HG03103 (cell line): ENCODE data around the gene PPARA.

Experiments used
- ATAC-seq: cut with Tn5 transposase; IDR thresholded peaks from one replicate; pipeline ENCODE4 v1.9.1; 2021; ENCODE audit warnings: low read depth; ENCODE audit not compliant: unreplicated experiment

The PPARA gene

GRCh38 chr22:46150034-46150654 lies at the start of gene PPARA:
TSS of gene PPARA (plus strand) at chr22:46150526. CDS start at chr22:46198384, 47,858 bp downstream.
- ATAC-seq, result peak; percentile 58

- no peak for ATAC-seq
Observed at GRCh38 chr22:46102159-46102558, 48.2 kb upstream of the PPARA start.

DNA sequence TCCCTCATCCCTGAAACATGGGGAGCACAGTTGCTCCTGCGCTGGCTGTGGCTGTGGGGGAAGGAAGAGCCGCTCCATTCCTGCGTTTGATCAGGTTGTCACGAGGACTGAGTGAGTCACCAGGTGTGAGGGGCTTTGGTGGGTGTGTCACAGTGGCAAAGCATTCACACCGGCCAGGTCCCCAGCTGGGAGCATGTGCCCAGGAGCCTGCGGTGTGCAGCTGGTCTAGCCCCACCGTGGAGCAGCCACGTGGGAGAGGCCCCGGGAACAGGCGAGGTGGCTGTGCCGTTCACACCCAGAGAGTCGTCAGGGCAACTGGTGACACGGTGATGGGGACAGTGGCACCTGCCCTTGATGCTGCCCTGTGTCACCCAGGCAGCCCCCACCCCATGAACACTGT lies 47.6 kb upstream of the PPARA start:
- no peak for ATAC-seq

GRCh38 chr22:46103181-46103580 lies 47.1 kb upstream of the PPARA start:
- no peak for ATAC-seq

GRCh38 chr22:46103664-46104063 lies 46.7 kb upstream of the PPARA start:
- no peak for ATAC-seq

GRCh38 chr22:46104170-46104880 lies 46.0 kb upstream of the PPARA start:
- ATAC-seq, result no peak

DNA sequence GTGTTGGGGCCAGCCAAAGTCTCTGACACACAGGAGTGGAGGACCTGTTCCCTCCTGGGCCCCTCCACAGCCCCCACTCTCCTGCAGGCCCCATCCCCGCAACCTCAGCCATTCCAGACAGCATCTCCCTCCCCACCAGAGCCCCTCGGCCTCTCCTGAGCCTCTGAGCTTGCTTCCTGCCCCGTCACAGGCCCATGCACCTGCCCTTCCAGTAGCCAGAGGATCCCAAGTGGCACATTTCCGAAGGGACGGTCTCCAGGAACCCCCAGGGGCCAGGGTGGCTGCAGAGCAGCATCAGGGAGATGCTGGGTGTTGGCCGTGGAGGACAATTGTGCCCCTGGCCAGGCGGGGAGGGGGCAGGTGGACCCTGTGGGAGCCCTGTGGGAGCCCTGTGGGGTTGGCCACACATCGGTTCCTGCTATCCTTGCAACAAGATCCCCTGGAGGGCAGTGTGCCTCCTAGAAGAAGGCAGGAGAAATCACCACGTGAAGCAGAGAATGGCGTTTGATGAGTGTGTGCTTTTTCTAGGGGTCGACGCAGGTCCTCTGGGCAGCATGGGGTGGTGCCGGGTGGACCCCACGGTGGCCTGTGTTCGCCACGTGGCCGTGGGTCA lies 45.3 kb upstream of the PPARA start:
- no peak for ATAC-seq

GRCh38 chr22:46105494-46106278 lies 44.6 kb upstream of the PPARA start:
- ATAC-seq, result no peak

DNA sequence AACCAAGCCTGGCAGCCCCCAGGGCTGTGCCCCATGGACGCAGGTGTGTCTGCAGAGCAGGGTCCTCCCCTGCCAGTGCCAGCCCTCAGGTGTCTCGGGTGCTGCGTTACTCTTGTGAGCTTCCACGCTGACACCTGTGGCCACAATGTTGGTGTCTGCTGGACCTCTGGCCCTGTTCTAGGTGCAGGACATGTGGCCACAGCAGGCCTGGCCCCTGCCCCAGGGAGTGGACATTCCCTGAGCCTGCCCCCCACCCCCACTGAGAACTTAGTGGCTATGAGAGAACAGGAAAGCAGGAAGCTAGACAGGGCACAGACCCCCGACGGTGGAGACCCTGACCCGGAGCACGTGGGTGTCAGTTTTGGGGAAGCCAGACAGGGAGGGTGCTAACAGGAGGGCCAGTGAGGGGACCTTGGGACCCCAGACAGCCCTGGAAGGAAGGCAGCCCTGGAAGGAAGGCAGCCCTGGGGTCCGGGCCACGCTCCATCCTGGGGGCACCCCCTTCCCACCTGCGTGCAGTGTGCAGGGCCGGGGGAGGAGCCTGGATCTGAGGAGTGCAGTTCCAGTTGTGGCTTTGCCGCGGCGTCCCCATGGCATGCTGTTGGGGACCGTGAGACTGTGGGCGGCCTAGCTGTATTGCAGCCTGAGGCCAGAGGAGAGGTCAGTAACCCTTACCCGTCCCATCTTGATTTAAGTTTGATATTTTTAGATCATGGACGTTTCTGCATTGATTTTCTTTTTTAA lies 43.9 kb upstream of the PPARA start:
- ATAC-seq, result no peak

DNA sequence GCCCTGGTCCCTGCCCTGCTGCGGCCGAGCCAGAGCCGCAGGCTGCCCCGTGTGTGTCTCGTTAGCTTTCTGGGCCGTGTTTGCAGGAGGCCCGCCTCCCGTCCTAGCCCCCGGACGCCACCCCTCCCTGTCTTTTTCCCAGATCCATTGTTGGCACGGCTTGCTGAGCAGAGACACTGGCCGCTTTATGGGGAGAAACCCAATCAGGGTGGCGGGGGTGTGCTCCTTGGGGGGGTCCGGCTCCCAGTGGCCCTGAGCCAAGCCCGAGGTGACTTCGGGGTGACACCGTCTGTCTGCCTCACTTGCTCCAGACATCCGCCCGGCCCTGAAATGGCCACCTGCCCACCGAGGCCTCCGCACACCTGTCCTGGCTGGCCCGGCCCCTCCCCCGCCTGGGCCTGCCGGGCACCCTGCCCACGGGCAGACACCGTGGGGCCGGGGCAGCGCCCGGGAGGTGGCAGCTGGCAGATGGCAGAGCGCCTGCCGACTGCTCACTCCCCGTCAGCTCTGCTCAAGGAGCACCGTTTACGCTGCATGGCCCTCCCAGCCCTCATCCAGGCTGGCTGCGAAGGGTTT lies 43.1 kb upstream of the PPARA start:
- no peak for ATAC-seq

DNA sequence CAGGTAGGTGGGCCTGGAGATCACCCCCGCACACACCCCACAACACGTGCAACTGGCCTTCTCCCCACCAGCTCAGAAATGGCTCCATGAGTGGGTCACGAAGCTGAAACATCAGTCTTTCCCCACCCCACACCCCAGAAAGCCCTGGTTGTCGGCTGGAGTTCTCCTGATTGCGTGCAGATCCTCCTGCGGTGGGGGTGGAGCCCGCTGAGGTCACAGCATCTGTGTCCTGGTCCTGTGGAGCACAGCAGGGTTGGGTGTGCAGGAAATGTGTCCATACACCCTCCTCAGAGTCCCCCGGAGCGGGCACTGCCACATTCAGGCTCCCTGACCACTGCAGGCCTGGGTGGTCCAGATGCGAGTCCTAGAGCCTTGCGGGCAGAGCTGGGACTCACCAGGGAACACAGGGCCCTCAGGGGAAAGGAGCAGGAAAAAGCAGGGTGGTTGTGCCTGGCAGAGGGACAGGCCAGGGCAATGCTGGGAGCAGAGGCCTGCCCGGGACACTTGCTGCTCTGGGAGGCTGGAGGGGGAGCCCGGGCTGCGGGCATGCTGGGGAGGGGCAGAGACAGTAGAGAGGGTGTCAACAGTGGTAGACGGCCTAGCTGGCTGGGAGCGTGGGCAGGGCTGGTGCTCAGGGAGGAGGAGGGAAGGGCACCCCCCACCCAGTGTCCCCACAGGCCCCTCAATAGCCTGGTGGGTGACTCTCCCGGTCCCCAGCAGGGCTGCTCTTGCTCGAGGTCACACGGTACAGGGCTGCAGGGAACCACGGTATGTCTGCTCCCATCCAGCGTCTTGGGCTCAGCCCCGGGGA lies 42.4 kb upstream of the PPARA start:
- ATAC-seq, result no peak

DNA sequence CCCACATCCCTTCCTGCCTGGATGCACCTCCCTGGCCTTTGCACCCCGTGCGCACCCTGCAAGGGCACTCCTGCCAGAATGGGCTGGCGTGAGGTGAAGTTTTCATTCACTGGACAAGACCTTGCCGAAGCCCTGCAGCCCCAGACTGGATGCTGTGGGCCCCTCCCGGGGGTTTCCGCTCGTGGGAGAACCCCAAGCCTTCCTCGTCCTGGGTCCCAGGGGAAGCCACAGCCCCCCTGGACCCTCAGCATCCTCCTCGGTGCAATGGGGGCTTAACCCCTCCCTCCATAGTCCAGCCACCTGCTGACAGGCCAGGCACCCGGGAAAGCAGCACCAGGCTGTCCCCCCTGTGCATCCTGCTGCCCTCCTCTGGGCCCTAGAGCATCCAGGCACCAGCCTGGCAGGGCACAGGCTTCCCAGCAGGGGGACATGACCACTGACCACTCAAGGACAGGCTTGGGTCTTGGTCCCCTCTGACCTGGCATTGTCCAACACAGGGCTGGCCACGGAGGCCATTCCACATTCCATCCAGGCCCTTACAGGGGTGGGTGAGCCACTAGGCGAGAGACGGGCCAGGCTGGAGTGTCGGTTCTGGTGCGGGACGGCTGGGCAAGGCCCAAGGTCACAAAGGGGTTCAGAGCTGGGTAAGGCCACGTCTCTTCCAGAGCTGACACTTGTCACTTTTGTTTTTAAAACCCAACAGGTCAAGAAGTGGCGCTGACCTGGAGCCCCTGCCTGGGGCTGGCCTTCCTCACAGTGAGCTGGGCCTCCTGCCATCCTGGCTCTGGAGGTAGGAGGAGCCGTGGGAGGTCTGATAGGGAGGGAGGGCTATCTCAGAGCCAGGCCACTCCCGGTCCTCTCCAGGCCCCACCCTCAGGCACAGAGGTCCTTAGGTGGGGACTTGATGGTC lies 41.5 kb upstream of the PPARA start:
- no peak for ATAC-seq

- no peak for ATAC-seq
Observed at GRCh38 chr22:46109474-46110003, 40.8 kb upstream of the PPARA start.

- ATAC-seq, result no peak
Observed at GRCh38 chr22:46110215-46110614, 40.1 kb upstream of the PPARA start.

DNA sequence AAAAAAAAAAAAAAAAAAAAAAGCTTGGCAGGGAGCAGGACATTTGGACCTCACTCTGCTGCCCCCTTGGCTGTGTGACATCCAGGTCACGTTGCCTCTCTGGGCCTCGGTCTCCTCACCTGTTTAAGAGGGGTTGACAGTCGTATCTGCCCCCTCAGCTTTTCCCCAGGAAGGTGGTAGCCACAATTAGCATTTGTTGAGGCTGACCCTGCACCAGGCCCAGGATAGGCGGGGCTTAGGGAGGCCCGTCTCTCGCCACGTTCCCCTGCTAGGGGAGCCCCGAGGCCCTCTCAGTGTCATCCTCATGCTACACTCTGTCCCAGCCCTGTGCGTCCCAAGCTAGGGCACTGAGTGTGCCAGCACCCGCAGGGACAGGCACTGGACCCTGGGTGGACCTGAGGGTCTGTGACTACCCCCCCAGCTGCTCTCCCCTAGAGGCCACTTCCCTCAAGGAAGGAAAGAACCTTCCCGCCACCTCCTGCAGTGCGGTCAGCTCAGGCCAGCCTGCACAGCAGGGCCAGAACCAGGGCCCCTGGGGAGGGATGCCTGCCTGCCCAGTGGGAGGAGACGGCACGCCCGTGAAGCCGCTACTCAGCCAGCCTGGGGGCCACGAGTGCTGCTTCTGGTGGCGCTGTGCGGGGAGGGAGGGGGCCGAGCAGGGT lies 38.5 kb upstream of the PPARA start:
- no peak for ATAC-seq

- ATAC-seq, result no peak
Observed at GRCh38 chr22:46112405-46112804, 37.9 kb upstream of the PPARA start.

GRCh38 chr22:46113110-46113909 lies 37.0 kb upstream of the PPARA start:
- no peak for ATAC-seq
